Prostate gland (tissue), 2 donors: ENCODE data around the gene TPST2.

Source experiments
- POLR2A ChIP-seq: fragments of 450-650 bp; IDR thresholded peaks from one replicate; pipeline ENCODE4 v1.6.1; 2016; ENCODE audit warnings: antibody characterized with exemption, mild to moderate bottlenecking
- POLR2AphosphoS5 ChIP-seq: sonication (generic); formaldehyde crosslinking; IDR thresholded peaks from one replicate; pipeline ENCODE4 v1.6.1; 2017; ENCODE audit warnings: antibody characterized with exemption
- TF ChIP-seq, protein P1 (sequence below), 4 experiments: fragments of 200-600 bp in 2 of 4; fragments of 450-650 bp in 2 of 4; sonication (generic) in 2 of 4; IDR thresholded peaks; 1 replicate in 3 of 4; 2 replicates in 1 of 4; pipeline ENCODE4 v1.5.1; 2016 to 2019; ENCODE audit warnings: antibody characterized with exemption in 4 of 4, mild to moderate bottlenecking in 2 of 4, moderate library complexity in 2 of 4

DNA sequence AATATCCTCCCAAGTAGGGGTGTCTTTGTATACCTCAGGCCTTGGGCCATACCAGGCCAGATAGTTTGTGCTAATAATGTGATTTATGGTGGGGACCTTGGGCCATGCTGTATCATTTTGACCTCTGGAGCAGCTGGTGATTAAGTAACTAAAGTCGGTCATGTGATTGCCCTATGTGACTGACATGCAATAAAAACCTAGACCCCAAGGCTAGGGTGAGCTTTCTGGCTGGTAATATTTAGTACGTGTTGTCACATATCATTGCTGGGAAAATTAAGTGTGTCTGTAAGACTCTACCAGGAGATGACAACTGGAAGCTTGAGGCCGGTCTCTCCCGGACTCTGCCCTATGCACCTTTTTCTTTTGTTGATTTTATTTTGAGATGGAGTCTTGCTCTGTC is 65.1 kb downstream of the TPST2 start:
- TF ChIP-seq, protein P1, sequence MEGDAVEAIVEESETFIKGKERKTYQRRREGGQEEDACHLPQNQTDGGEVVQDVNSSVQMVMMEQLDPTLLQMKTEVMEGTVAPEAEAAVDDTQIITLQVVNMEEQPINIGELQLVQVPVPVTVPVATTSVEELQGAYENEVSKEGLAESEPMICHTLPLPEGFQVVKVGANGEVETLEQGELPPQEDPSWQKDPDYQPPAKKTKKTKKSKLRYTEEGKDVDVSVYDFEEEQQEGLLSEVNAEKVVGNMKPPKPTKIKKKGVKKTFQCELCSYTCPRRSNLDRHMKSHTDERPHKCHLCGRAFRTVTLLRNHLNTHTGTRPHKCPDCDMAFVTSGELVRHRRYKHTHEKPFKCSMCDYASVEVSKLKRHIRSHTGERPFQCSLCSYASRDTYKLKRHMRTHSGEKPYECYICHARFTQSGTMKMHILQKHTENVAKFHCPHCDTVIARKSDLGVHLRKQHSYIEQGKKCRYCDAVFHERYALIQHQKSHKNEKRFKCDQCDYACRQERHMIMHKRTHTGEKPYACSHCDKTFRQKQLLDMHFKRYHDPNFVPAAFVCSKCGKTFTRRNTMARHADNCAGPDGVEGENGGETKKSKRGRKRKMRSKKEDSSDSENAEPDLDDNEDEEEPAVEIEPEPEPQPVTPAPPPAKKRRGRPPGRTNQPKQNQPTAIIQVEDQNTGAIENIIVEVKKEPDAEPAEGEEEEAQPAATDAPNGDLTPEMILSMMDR (IDR thresholded peaks at IDR 0.05), result no peak
- no peak for TF ChIP-seq POLR2AphosphoS5
- TF ChIP-seq POLR2A, result no peak
